Retinal pigment epithelial cell (primary cell): Measurements from ENCODE around the gene ZNF212.

Experiments
- DNase-seq: peaks from one replicate; pipeline ENCODE4 v3.0.0-alpha.2; 2010; ENCODE audit warnings: low read depth
- H3K4me3 ChIP-seq: 2 replicates; pipeline ENCODE4 v1.5.1; 2011; ENCODE audit warnings: mild to moderate bottlenecking, low read length, control low read depth, moderate library complexity
- TF ChIP-seq, protein P1 (sequence below): conservative IDR thresholded peaks from 2 replicates; pipeline ENCODE4 v1.5.1; 2011; ENCODE audit warnings: low read depth, low read length, control low read depth, inconsistent platforms

The ZNF212 gene

GRCh38 chr7:149197675-149198074 lies 41.8 kb upstream of the ZNF212 start:
- no peak for DNase-seq

GRCh38 chr7:149198161-149198816 lies 41.2 kb upstream of the ZNF212 start:
- DNase-seq, result no peak
- H3K4me3 ChIP-seq, result no peak overlapping the region
- TF ChIP-seq, protein P1, sequence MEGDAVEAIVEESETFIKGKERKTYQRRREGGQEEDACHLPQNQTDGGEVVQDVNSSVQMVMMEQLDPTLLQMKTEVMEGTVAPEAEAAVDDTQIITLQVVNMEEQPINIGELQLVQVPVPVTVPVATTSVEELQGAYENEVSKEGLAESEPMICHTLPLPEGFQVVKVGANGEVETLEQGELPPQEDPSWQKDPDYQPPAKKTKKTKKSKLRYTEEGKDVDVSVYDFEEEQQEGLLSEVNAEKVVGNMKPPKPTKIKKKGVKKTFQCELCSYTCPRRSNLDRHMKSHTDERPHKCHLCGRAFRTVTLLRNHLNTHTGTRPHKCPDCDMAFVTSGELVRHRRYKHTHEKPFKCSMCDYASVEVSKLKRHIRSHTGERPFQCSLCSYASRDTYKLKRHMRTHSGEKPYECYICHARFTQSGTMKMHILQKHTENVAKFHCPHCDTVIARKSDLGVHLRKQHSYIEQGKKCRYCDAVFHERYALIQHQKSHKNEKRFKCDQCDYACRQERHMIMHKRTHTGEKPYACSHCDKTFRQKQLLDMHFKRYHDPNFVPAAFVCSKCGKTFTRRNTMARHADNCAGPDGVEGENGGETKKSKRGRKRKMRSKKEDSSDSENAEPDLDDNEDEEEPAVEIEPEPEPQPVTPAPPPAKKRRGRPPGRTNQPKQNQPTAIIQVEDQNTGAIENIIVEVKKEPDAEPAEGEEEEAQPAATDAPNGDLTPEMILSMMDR, result no peak

More at GRCh38 chr7:149197675-149198074, 41.8 kb upstream of the ZNF212 start:
- no peak overlapping the region for H3K4me3 ChIP-seq
- TF ChIP-seq, protein P1, result no peak

DNA sequence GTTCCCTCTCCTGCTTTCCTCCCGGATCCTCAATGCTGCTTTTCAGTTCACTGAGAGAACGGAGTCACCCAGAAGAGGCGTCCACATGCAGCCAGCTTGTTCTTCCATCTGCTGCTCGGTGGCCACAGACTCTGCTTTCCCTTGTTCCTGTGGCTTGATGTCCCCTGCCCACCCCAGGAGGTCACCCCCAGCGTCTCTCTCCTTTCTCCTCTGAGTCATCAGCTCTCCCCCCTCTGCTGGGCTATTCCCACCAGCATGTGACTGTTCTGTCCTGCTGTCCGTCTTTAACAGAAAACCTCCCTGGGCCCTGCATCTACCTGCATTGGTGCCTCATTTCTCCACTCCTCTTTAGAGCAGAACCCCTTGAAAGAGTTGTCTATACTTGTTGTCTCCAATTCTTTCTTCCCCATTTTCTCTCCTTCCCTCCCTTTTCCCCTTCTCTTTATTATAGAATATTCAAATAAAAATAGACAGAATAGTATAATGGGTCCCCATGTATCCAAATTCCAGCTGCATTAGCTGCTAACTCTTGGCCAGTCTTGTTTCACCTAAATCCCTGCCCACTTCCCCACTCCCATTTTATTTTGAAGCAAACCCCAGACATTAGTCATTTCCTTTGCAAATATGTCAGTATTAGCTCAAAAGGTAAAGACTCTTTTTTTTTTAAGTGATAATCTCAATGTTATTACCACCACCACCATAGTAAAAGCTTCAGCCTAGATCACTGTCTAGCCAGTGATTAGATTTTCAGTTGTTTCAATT lies 40.0 kb upstream of the ZNF212 start:
- no peak for DNase-seq
- TF ChIP-seq, protein P1, result no peak
- no peak overlapping the region for H3K4me3 ChIP-seq

DNA sequence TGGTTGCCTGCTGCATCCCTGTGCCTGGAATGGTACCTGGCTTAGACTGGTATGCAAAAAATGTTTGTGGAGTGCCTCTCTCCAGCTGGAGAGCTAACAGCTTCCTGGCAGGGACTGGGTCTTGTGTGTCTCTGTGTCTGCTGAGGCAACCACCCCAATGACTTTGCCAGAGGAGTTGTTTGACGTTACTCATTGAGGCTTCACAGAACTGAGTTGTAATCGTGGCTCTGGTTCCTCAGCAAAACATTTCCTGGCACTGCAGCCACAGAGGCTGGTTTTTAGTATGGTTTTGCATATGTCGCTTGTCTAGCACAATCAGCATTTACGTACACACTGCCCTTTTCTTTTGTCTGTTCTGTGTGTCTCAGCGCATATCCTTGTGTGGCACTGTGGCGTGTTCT lies 36.6 kb upstream of the ZNF212 start:
- no peak for DNase-seq
- TF ChIP-seq, protein P1, result no peak
- H3K4me3 ChIP-seq, result no peak overlapping the region

- TF ChIP-seq, protein P1, result no peak
- DNase-seq, result no peak
- no peak overlapping the region for H3K4me3 ChIP-seq
Measured at GRCh38 chr7:149205690-149206381, 33.6 kb upstream of the ZNF212 start.

DNA sequence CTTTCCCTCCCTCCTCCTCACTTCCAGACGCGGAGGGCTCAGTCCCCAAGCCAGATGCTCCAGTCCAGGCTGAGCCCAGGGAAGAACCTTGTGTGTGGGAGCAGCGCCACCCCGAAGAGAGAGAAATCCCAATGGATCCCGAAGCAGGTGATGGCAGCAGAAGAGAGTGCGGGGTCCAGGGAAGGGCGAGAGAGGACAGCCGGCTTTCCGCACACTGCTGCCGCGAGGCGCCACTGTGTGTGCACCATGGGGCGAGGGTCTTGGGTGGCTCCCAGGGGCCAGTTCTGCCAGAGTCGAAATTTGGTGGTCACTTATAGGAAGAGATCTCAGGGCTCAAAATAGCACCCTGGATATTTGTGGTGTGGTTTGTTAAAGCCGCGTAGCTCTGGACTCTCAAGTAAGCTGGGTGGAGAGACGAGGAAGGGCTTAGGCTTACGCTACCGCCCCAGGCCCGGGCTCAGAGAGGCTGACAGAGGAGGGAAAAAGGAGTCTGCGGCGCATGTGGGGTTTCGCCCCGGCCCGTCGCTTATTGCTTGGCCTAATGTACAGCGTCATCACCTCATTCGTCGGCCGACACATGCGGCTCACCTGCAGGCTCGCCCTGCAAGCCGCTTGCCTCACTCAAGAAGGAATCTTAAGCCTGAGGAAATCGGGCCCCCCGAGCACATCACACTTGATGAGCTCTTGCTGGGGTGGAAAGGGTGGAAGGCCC lies 32.0 kb upstream of the ZNF212 start:
- TF ChIP-seq, protein P1, result no peak
- no peak for DNase-seq
- H3K4me3 ChIP-seq, result no peak overlapping the region
